Fibroblast of skin of scalp (primary cell): ENCODE measurements around the gene PLXNA2.
A peak's percentile ranks its signal among the peaks of the same experiment; 100 is the strongest.

Experiments used
- DNase-seq: peaks from one replicate; pipeline ENCODE4 v3.0.0-alpha.2; 2013

PLXNA2 gene

DNA sequence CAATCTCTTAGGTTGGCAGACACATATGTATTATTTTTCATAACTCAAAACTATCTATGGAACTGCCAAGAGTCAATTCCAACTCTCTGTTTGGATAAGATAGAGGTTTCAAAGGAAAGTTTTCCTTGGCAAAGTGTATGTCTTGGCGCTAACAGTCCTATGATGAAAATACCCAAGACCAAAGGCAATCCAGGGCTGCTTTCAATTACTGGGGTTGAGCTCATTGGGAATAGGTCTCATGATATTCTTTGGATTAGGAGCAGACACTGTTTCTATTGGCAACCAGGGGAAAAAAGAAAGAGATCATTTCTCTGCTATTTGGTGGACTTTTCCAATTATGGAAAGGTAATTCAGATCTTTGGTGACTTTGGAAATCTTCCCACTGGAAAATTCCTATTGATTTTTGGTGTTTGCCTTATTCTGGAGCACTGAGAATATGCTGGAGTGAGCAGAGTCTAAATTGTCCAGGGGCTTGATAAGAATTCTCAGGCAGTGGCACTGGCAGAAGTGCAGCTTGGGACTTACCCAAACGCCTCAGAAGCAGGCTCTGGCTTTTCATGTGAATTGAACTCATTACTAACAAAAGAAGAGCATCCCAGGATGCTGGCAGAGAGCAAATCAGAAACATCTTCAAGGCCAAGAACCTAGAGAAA lies 20.4 kb upstream of the PLXNA2 start:
- peak; percentile 78 for DNase-seq

DNA sequence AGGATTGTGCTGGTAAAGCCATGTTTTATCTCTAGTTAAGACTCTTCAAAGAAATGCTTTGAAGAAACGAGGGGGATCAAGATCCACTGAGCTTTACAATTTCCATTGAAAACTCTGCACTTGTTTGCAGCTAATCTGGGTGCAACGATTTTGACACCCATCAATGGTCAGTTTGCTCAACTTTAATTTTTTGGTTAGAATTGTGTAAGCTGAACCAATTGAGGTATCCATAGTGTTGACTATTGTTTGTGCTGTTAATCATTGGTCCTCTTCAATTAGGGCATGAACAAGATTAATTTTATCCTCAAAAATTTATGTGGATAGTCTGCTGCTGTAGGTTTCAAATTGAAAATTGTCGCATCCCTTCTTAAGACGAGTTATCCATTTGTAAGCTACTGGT lies 17.7 kb upstream of the PLXNA2 start:
- no peak for DNase-seq

DNA sequence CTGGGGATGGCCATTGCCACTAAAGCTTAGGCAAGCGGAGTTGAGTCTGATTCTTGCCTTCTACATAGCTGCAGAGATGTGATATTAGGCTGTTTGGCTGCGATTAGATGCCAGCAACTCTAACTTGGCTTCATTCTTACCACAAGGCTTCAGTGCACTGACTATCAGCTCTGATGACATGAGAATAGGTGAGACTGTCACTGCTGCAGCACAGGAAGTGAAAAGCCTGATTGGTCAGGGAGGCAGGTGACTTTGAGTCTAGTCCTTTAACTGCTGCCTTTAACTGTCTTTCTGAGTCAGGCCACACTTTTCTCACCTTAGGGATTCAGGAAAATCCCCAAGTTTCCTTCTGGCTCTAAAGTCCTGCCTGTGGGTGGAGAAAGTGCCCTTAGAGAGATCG lies 14.1 kb upstream of the PLXNA2 start:
- no peak for DNase-seq

DNA sequence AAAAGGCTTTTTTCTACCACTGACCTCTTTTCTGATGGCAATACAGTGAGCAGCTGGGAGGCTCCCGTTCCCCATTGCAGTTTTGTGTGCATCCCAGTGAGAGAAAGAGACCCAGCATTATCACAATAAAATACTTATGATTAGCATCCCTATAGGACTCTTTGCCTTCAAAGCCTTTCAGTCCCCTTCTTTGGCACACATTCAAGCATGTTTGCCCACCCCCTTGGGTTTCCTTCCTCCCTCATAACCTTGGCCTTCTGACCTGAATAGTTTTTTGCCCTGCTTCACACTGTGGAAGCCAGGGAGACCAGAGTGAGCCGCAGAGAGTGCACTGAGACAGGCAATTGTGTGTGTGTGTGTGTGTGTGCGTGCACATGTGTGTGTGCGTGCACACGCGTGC lies 13.2 kb upstream of the PLXNA2 start:
- no peak for DNase-seq

DNA sequence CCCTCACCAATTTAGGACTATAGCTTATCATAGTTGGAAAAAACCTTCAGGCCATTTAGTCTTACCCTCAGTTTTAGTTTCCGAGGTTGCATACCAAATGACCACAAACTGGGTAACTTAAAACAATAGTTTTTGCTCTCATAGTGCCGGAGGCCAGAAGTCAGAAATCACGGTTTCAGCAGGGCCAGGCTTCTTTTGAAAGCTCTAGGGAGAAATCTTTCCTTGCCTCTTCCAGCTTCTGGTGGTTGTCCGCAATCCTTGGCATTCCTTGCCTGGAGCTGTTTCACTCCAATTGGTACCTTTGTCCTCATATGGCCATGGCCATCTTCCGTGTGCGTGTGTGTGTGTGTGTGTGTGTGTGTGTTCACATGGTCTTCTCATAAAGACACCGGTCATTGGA lies 12.4 kb upstream of the PLXNA2 start:
- DNase-seq: no peak

DNA sequence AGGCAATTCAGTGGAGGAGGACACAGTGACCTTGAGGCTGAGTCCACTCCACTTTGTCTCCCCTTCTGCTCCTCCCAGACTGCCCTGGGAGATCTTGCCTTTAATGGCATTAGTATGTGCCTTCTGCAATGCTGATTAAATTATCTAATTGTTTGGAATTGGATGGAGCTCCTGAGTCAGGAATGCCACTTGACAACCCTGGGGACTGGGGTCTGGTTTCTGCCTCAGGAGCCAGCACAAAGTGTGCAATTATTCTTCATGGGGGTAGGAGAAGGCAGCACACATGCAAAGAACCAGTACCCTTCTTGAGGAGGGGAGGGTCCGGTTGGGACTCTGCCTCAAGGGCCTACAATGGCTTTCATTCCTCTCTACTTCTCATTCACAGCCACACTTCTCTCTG lies 11.9 kb upstream of the PLXNA2 start:
- no peak for DNase-seq

DNA sequence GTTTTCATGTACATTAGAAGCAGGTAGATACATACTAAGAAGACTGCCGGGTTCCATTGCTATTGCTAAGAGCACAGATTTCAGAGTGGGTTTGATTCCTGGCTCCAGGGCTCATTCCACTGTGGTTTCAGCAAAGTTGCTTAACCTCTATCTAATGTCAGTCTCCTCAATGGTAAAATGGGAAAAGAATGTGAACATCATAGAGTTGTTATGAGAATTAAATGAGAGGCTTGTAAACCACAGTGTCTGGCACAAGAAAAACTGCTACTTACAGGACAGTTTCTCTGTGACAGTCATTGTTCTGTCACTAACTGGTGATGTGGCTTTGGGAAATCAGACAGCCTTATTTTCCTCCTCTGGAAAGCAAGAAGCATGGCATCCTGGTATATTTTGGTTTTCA lies 10.7 kb upstream of the PLXNA2 start:
- DNase-seq: peak; percentile 90

DNA sequence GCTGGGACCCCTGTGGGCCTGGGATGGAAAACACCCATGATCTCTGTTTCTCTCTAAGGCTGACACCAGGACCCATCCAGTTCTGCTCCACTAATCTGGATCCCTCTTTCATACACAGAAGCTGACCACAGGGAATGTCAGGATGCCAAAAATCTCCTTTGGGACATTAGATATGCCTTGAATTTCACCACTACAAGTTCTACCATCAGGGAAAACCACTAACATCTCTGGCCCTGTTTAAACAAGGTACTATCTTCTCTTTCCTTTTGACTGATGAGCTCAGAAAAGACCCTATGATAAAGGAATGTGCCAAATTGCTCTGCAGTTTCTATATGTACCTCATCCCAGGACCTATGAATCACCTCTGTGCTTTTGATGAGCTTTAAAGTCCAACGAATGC lies 10.2 kb upstream of the PLXNA2 start:
- peak; percentile 86 for DNase-seq

DNA sequence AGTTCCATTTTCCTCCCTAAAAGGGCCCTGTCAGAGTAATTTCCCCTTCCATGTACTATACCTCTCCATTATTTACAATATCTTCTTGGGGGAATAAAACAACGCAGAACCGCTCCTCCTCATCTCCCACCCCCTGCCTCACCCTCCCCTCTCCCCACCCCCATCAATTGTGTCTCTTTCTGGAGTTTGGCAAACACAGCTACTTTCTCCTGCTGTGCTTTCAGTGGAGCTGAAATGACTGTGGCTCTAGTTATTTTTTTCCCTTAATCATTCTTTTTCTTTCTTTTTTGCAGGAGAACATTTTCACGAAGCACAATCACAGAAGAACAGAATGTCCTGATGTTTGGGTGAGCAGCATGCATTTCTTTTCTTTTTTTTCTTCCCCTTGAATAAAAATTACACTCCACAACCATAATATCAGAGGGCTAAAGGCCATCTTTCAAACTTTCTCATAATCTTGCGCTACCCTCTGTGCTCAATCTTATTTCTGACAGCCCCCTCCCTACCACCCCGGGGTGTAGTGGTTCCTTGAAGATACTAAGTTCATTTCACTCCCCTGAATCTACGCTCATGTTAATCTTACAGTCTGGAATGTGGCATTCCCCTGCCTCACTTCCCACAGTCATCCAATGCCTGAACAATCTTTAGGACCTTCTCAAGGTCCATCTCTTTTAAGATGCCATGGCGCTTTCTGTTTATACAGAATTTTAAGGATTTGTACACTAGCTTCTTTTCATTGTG lies 8.8 kb upstream of the PLXNA2 start:
- no peak for DNase-seq

DNA sequence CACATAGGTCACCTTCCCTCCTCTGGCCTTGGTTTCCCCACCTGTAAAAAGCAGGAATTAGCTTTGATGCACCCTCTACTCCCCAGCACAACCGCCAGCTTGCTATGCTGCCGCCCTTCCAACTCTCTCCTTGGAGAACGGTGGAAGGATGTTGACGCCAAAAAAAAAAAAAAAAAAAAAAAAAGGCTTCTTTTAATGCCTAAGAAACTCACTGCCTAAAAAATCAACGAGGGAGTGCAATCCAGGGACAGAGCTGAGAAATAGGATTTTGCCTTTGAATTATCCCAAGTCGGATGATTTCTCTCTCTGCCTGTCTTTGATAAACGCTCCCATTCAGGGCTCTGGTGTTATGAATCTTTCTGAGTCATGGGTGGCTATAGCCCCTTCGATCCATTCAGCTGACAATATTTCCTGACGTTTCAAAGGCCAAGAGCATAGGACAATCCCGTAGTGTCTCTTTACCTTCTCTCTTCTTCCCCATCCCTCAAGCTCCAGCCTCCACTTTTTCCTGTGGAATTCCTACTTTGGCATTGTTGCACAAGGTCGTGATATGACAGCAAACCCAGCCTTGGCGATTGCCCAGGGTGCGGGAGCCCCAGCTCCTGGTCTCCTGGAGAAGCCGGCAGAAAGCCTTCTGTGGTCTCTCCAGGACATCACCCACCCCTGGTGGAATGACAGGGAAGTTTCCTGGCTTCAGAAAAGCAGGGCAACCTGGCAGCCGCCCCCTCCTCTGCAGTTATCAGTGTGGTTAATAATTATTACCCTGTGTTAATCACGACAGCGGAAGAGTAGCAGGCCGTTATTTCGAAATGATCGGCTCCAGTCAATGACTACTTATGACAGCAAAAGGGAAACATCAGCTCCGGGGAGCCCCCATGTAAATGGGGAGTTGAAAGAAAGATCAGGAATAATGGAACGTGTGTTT lies 8.0 kb upstream of the PLXNA2 start:
- peak; percentile 48 for DNase-seq

DNA sequence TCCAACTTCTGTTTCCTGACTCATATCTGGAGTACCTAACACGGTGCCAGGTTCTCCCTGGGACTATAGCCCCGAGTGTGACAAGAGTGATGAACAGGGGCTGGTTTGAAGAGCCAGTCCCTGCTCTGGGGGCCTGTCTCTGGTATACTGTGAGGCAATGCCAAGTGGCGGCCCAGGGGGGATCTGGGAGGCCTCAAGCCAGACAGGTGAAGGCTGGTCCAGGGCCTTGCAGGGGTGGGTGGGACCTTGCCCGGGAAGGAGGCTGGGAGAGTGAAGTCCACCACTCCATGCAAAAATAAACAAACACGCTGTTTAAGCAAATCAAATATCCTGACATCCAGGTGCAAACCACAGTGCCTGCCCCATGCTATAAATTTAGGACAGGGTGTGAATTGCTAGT lies 6.8 kb upstream of the PLXNA2 start:
- DNase-seq: no peak

DNA sequence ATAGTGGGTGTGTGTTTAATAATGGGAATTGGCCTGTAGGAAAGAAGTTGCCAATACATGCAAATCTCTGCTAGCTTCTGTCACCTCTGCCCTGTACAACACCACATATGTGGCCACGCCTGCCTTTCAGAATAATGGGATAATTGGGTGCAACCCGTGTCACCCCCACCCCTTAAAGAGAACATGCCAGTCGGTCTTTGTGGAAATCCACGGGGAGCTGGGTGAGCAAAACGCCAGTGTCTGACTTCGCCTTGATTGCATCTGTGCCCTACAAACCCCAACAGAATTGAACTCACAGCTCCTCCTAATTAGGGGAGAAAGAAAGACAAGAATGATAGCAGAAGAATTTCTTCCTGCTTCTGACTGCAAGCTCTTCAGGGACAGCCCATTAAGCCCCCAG lies 6.4 kb upstream of the PLXNA2 start:
- no peak for DNase-seq

DNA sequence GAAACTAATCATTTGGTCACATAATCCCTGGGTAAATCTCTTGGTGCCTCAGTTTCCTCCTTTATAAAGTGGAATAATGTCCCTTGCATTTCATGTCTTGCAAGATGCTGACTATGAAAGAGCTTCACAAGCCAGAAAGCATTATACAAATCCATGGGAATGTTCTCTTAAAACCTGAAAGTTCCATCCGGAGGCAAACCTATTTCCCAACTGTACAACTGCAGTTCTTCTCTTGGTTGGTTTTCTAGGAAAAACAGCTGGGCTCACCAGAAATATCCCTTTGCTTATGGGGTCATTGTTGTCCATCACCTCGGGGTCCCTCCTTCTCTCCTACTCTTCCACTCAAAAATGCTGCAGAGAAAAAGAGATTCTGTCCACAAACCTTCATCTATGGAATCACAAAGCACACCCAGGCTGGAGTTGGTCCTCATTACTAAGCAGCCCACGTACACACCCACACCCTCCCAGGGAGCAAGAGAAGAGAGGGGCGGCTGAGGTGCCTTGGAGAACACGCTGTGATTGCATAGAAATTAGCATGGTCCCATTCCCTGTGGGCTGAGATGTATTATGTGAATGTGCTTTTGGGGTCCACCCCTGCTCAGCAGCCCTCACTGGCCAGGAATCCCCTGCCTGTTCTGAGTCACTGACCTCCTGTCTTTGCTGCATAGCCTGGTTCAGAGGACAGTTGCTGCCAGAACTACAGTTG lies 5.0 kb upstream of the PLXNA2 start:
- DNase-seq: no peak

DNA sequence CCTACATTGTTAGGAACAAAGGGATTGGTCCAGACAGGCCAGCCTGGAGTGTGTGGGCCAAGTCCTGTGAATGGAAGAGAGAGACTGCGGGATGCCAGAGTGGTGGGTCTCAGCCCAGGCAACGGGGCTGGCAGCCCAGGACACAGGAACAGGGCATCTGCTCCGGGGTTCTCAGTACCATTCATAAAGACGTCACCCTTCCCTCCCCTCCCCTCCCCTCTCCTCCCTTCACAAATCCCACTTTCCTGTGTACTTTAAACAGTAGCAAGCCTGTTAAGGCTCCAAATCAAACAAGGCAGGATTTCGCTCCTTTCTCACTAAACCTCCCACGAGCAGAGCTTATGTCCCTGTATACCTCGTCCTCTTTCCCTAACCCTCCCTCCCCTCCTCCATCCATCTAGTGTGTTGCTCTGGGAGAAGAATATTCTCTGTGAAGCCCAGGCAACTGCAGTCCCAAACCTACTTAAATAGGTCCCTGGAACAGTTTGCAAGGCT lies 4.2 kb upstream of the PLXNA2 start:
- no peak for DNase-seq

DNA sequence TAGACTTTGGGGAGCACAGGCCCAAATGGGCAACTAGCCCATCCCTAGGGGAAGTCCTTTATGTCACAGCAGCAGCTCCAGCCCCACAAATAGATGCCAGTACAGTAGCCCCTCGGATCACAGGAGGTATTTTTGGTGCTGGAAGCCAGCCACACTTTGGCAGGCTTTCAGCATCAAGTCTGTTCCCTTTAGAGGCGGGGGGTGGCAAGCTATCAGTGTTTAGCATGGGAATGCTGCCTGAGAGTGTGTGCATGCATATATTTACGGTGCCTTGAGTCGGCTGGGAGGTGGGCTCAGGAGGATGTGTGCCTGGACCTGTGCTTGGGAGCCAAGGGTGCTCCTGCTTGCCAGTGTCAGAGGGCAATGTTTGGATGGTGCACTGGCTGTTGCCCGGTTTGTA lies 3.5 kb upstream of the PLXNA2 start:
- DNase-seq: no peak

DNA sequence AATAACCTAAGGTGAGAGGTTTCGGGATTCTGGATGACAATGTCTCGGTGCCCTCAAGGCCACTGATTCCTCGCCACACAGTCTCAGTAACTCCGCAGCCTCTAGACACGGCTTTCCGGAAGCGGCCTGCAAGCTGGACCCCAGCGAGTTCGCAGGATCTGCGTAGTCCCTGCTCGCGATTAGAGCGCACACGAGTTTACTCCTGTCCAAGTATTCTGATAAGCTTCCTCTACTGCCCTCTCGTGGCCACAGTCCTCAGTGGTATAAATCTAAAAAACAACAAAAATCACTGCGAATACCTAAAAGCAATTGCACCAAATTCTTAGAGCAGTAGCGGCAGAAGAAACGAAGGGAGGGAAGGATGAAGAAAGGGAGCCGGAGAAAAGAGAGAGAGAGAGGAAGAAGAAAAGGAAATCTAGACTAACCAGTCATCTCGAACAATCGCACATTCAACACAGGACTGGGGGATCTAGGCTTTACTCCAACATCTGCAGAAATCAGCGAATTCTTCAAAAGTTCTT lies 1.1 kb upstream of the PLXNA2 start:
- DNase-seq: peak; percentile 89

DNA sequence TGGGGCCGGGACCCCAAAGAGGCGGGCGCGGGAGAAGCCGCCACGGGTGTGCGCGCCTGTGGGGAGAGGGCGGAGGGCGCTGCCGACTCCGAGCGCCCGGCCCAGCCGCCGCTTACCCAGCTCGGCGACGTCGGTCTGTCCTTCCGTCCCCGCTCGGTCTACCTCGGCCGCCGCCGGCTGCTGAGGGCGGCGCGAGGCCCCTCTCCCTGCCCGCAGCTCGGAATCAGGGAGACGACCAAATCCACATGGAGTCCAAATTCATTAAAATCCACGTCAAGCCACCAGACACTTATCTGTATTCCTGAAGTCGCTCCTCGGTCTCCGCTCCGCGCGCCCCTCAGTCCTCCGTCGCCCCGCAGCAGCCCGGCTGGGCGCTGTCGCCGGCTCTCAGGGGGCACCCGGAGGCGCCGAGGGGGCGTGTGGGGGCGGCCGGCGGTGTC lies 637 bp downstream of the PLXNA2 start:
- DNase-seq: no peak

DNA sequence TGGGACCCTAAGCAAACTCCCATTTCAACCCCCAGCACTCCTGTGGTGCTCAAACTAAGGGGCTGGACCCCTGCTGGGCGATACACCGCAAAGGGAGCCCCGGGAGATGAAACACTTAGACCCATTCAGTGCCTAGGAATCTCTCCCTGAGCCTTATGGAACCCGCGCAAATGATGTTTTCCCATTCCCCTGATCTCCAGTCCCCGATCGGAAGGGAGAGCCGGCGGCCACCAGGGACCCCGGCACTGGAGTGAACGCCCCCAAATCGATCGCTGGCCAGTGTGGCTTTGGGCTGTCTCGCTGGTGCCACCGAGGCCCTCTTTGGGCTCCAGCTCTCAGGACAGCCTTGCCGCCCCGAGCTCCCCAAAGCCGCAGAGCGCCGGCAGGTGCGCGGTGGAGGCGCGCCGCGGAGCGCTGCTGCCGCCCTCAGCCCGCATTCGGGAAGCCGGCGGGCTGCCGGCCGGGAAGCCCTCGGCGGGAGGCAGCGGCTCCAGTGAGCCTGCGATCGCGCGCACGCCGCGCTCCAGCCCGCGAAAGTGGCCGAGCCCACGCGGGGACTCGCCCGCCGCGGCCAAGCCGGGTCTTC lies 1.1 kb downstream of the PLXNA2 start:
- DNase-seq: no peak

DNA sequence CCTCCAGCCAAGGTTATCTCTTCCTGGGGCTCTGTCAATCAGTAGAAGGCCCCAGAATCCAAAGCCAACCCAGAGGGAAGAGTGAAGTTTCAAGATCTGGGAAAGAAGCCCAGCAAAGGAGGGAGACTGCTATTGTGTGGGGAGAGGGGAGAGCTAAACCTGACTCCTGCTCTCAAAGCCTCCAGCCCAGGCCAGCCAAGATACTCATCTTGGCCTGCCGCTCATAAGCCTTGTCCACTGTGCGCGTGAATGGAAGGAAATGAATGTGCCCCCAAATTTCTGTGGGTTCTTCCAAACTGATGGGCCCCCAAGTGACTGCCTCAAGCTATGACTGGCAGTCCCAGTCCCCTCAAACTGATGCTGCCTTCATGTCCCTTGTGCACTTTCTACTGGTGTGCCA lies 2.0 kb downstream of the PLXNA2 start:
- no peak for DNase-seq

DNA sequence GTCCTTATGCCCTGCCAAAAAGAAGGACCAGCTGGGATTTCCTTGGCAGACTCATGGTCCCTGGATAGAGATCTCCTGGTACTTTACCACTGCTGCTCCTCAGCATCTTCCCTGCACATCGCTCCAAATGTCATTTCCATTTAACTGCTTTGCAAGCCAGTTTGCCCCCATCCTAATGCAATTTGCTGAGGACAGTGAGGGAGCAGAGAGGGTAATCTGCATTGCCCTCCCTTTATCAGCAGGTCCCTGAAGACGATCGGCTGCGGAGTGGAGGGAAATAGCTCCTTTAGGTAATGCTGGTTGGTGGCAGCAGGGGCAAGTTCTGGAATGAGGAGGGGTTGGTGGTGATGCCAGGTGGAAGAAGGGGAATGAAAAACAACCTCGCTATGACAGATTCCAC lies 2.7 kb downstream of the PLXNA2 start:
- no peak for DNase-seq

DNA sequence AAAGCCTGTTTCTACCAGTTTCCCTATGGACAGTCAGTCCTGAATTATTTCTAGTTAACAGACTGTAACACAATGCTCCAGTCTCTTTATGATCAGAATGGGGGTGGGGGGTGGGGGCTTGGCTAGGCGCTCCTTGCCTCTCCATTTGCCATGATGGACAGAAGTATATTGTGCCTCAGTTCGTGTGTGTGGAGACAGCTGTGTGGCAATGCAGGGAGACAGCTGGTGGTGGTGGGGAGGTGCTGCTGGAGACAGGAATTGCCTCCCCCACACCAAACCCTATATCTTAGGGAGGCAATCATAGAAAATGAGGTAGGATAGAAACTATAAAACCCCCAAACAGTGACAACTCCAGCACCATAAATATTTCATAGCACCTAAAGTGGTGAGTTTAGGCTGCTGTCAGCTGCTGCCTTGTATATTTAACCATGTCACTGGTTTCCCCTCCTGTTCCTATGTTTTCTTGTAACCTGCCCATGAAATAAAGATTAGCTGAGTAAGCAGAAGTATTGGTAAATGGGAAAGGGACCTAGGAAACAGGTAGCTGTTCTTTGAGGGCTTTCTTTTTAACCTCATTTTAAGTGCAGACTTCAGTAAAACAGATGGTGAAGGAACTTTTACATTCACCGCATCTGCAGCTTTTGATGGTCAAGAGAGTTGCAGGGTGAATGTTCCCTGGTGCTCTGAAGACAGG lies 3.4 kb downstream of the PLXNA2 start:
- no peak for DNase-seq
